ENCODE results near the gene KDM4F. TPM values are rescaled to one million over a fixed set of nuclear protein-coding genes. Genes with fewer than 3 reads are reported as not detected.

KDM4F gene
- total RNA-seq, 1 donor from 2014 or later: not detected

GRCh38 chr11:95042906-95043305 lies 6.3 kb upstream of the KDM4F start:
- Histone ChIP-seq H3K27ac (no peak overlapping the region), H3K4me3 (no peak overlapping the region), H3K27me3 (no peaks in the 10 kb centered on the region), H3K9me3 (no peaks in the 10 kb centered on the region), H3K36me3 (no peaks in the 10 kb centered on the region), H3K4me1 (no peaks in the 10 kb centered on the region)
- no peak for DNase-seq (ENCODE audit: low spot score in 2 of 2)
- intact Hi-C loops (cut with DNase I): no loop called here
- no peak for TF ChIP-seq CTCF (IDR thresholded peaks at IDR 0.05)

- H3K4me3 ChIP-seq: no peak overlapping the region
- H3K27ac ChIP-seq: no peak overlapping the region
- no peaks in the 10 kb centered on the region for H3K9me3 ChIP-seq
- H3K27me3 ChIP-seq: no peaks in the 10 kb centered on the region
- no peaks in the 10 kb centered on the region for H3K4me1 ChIP-seq
- H3K36me3 ChIP-seq: no peaks in the 10 kb centered on the region
- no peak for DNase-seq (ENCODE audit: low spot score in 2 of 2)
- intact Hi-C loops (cut with DNase I): no loop called here
- no peak for TF ChIP-seq CTCF (IDR thresholded peaks at IDR 0.05)
Observed at GRCh38 chr11:95044010-95044409, 5.2 kb upstream of the KDM4F start.

GRCh38 chr11:95045812-95046211 lies 3.4 kb upstream of the KDM4F start:
- H3K9me3 ChIP-seq: no peaks in the 10 kb centered on the region
- intact Hi-C loops (cut with DNase I): no loop called here
- no peak for TF ChIP-seq CTCF (IDR thresholded peaks at IDR 0.05)
- H3K36me3 ChIP-seq: no peaks in the 10 kb centered on the region
- DNase-seq (ENCODE audit: low spot score in 2 of 2): no peak
- no peak overlapping the region for H3K27ac ChIP-seq
- H3K4me1 ChIP-seq: no peaks in the 10 kb centered on the region
- H3K4me3 ChIP-seq: no peak overlapping the region
- H3K27me3 ChIP-seq: no peaks in the 10 kb centered on the region

GRCh38 chr11:95050595-95051202 lies 1.5 kb downstream of the KDM4F start:
- DNase-seq (ENCODE audit: low spot score in 2 of 2): no peak
- no peak for TF ChIP-seq CTCF (IDR thresholded peaks at IDR 0.05)
- no peaks in the 10 kb centered on the region for H3K36me3 ChIP-seq
- no peaks in the 10 kb centered on the region for H3K4me1 ChIP-seq
- intact Hi-C loops (cut with DNase I): no loop called here
- no peaks in the 10 kb centered on the region for H3K27me3 ChIP-seq
- no peak overlapping the region for H3K4me3 ChIP-seq
- H3K27ac ChIP-seq: no peak overlapping the region
- H3K9me3 ChIP-seq: no peaks in the 10 kb centered on the region

GRCh38 chr11:95054356-95054755 lies 5.1 kb downstream of the KDM4F start:
- intact Hi-C loops (cut with DNase I): no loop called here
- DNase-seq (ENCODE audit: low spot score in 2 of 2): no peak
- no peak for TF ChIP-seq CTCF (IDR thresholded peaks at IDR 0.05)
- H3K27ac ChIP-seq: no peak overlapping the region
- H3K4me3 ChIP-seq: no peak overlapping the region
- H3K4me1 ChIP-seq: no peaks in the 10 kb centered on the region
- H3K9me3 ChIP-seq: no peaks in the 10 kb centered on the region
- H3K27me3 ChIP-seq: no peaks in the 10 kb centered on the region
- no peaks in the 10 kb centered on the region for H3K36me3 ChIP-seq

Data from ascending aorta (tissue), 2 donors.